Esophagus muscularis mucosa (tissue), 4 donors: ENCODE measurements around the gene ATP10B.

Source experiments
- EP300 ChIP-seq: sonication (generic); formaldehyde crosslinking; IDR thresholded peaks from one replicate; pipeline ENCODE4 v1.6.1; 2017; ENCODE audit warnings: antibody characterized with exemption
- POLR2AphosphoS5 ChIP-seq, 2 donors: sonication (generic); formaldehyde crosslinking; IDR thresholded peaks; one replicate each; pipeline ENCODE4 v1.6.1; 2017; ENCODE audit warnings: antibody characterized with exemption in 2 of 2
- TF ChIP-seq, protein P1 (sequence below), 3 experiments: fragments of 200-600 bp in 2 of 3; fragments of 450-650 bp in 1 of 3; sonication (generic) in 2 of 3; IDR thresholded peaks; one replicate each; pipeline ENCODE4 v1.5.1; 2017 to 2019; ENCODE audit warnings: antibody characterized with exemption in 3 of 3, mild to moderate bottlenecking in 2 of 3, moderate library complexity in 1 of 3

GRCh38 chr5:160843240-160843639 lies 8.8 kb downstream of the ATP10B start:
- TF ChIP-seq, protein P1, sequence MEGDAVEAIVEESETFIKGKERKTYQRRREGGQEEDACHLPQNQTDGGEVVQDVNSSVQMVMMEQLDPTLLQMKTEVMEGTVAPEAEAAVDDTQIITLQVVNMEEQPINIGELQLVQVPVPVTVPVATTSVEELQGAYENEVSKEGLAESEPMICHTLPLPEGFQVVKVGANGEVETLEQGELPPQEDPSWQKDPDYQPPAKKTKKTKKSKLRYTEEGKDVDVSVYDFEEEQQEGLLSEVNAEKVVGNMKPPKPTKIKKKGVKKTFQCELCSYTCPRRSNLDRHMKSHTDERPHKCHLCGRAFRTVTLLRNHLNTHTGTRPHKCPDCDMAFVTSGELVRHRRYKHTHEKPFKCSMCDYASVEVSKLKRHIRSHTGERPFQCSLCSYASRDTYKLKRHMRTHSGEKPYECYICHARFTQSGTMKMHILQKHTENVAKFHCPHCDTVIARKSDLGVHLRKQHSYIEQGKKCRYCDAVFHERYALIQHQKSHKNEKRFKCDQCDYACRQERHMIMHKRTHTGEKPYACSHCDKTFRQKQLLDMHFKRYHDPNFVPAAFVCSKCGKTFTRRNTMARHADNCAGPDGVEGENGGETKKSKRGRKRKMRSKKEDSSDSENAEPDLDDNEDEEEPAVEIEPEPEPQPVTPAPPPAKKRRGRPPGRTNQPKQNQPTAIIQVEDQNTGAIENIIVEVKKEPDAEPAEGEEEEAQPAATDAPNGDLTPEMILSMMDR (IDR thresholded peaks at IDR 0.05): no peak
- TF ChIP-seq EP300: no peak
- no peak for TF ChIP-seq POLR2AphosphoS5 (IDR thresholded peaks at IDR 0.05)
